Activated T-cell treated with anti-CD3 and anti-CD28 coated beads, Interleukin-2, amount 50 U/mL, for 48 hours (primary cell): Measurements from ENCODE around the gene HNF1B.

Experiments
- DNase-seq, 2 experiments: peaks; one replicate each; pipeline ENCODE4 v3.0.0-alpha.2; 2020

HNF1B gene

DNA sequence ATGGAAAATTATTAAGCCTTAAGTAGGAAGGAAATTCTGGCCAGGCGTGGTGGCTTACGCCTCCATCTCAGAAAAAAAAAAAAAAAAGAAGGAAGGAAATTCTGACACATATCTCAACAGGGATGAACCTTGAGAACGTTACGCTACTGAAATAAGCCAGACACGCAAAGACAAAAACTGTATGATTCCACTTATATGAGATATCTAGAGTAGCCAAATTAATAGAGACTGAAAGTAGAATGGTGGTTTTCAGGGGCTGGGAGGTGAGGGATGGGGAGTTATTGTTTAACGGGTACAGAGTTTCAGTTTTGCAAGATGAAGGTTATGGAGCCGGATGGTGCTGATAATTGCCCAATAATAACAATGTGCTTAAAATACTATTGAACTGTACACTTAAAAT is 16.2 kb upstream of the HNF1B start:
- DNase-seq, result no peak

DNA sequence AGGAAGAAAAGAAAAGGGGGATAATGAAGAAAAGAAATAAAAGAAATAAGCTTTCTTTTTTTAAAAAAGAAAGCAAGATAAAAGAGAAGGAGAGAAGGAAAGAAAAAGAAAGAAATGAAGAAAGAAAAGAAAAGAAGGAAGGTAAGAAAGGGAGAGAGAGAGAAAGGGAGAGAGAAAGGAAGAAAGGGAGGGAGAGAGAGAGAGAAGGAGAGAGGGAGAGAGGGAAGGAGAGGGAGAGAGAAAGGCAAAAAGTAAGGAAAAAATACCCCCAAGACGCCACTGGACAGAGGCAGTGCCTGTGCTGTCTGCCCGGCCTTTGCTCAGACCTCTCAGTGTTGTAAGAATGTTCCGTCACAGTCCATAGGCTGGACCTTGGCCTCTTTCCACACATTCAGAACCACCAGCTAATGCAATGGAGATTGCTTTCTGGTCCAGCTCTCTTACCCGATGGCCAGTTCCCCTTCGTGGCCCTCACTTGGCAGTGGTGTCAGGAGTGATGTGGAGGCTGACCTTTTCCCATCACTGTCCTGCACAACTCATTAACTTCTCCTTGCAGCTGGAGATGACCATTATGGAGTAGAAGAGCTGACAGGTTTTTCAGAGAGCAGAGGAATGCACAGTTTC is 14.3 kb upstream of the HNF1B start:
- DNase-seq, result no peak

DNA sequence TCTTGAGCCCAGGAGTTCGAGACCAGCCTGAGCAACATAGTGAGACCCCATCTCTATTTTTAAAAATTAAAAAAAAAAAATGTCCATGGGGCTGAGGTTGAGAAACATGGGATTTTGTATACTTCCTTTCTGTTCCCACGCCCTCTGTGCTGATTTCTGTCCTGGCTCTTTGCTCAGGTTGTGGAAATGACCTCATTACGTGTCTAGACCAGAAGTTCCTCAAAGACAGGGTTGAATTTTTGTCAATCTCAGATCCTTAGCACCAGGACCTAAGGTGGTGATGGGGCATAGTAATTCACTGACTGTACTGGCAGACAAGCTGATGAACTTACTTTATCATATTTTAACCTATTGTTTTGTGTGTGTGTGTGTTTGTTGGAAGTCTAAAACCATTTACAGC is 11.2 kb upstream of the HNF1B start:
- DNase-seq, result no peak

DNA sequence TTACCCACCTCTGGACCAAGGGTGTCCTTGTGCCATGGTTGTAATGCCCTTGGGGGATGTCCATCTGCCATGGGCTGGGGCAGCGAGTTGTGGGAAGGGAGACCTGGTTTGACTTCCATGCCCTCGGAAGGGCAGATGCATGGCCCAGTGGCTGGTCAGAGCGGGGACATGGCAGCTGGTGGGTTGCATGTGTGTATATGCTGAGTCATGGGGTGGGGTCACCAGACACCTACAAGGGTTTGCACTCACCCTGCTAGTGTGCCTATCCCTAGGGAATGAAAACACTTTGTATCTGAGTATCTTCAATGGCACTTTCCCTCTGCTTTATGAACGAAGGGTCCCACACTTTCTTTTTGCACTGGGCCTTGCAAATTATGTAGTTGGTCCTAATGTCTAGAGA is 10.6 kb upstream of the HNF1B start:
- DNase-seq, result no peak

DNA sequence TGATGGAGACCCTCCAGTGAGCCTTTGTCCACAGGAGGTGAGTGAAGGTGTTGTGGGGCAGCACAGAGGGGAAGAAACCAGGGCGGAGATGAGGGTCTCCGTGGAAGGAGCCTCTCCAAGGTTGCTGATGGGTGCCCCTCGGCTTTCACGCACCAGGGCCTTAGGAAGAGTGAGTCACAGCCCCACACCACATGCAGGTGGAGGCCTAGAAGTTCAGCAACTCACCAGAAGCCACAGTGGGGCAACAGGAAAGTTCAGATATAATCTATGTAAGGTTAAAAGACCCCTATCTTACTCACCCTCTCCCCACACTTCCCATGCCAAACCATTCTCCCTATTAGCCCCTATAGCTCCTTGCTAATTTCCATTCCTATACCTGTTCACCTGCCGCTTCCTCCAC is 9.5 kb upstream of the HNF1B start:
- DNase-seq, result no peak

DNA sequence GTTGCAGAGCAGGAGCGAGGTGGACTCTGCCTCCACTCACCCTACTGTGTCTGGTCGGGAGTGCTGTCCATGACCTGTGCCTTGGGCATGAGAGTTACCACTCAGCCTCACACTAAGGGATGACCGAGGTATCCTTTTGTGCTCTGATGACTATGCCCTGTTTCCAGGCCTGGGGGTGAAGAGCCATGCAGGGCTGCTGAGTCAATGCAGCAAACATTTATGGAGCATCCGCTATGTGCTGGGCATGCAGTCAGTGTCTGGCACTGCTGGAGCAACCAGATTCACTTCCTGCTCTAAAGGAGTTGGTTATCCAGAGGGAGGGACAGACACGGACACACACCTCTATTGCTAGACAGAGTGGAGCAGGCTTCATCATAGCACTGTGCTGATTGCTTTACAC is 7.6 kb upstream of the HNF1B start:
- no peak for DNase-seq

DNA sequence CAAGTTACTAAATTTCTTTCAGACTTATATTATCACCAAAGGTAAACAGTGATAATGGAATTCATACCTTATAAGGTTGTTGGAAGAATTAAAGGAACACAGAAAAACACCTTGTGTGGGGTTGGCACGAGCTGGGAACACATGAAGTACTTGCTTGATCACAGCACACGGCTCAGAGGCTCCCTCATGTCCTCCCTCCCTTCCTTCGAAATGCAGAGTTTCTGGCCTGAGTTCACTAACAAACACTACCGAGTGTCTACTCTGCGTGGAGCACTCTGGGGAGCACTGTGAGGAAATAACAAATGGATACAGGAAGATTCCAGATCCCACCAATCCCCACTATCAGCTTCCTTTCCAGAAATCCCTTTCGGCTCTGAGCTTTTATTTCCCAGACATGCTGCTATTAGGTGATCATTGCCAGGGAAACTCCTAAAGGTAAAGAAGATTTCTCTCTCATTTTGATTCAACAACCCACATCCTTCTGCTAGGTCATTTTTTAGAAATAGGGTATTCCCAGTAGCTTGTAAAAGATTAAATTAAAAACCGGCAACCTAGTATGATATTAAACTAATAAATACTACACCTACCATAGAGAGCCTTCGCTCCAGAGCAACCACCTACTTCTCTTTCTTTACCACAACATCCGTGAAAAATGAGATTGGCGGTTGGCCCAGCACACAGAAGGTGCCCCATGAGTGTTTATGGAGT is 6.1 kb upstream of the HNF1B start:
- DNase-seq, result no peak

DNA sequence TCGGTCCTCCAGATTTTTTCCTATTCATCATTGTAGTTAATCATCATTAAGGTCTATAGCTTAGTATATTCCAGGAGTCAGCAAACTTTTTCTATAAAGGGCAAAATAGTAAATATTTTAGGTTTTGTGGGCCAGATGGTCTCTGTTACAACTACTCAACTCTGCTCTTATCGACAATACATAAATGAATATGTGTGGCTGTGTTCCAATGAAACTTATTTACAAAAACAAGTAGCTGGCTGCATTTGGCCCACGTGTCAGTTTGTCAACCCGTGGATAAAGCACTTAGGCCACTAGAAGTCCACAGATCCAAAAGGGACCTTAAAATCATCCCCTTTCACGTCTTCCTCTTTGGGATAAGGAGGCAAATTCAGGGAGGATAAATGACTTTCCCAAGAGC is 5.4 kb upstream of the HNF1B start:
- DNase-seq, result no peak

DNA sequence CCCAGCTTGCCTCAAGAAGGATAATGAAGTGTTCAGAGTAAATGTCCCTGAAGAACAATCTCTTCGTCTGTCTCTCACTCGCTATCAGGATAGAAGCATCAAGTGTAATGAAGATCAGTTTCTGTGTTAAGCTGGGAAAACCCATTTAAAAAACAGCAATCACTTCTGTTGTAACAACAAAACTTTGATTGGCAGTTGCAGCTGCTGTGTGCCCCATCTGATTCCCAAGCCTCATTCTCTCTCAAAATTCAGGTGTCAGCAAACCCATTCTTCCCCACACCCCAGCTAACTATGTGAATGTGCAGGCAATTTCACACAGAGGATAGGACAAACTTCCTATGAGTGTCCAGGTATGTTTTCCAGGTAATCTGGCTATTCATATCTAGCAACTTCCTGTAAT is 2.4 kb upstream of the HNF1B start:
- no peak for DNase-seq

DNA sequence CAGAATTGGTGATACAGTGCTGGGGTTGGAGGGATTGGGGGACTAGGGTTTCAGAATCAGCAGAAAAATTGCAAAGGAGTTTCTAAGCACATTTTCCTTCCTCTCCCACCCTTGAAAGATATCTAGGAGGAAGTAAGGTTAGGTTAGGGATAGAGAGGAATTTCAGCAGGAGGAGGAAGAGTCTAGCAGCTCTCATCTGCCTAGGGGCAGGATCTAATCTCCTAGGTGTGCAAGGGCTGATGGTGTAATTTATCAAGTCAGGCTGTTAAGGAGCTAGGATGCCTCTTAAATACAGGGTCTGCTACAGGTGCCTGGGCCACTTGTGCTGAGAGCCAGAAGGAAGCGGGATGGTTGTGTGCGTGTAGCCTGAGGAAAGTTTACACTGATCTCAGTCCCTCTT is 1.8 kb upstream of the HNF1B start:
- no peak for DNase-seq

DNA sequence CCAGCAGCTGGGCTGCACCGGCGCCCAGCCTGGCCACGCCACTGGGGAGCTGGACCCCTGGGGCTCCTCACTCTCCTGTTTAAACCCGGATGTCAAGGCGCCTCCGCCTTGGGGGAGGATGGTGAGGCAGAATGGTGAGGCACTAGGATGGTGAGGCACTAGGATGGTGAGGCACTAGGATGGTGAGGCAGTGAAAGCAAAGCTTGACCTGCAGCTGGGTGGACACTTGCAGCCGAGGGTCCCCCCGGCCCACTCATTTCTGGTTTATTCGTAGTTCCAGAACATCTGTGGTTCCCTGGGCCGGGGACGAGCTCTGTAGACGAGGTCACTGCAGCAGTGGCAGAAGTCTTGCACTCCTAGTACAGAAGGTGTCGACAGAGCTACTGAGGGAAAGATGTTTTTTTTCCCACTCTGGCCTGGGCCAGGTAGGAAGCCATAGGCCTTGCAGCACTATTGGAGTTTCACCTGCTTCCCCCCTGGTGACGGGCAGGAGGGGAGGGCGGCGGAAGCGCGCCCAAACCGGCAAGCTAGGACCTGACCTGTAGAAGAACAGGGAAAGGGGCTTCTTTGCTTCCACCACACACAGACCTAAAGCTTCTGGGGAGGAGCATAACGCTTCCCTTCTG is 1.1 kb upstream of the HNF1B start:
- no peak for DNase-seq

DNA sequence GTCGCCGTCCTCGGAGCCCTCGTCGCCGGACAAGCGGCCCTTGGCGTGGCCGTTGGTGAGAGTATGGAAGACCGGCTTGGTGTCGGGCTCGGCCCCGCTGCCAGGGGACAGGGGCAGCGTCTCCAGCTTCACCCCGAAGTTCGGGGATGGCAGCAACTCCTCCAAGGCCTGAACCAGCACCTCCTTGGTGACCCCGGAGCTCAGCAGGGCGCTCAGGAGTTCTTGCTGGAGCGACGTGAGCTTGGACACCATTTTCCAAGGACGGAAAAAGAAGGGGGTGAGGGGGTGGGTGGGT is 279 bp downstream of the HNF1B start:
- no peak for DNase-seq

DNA sequence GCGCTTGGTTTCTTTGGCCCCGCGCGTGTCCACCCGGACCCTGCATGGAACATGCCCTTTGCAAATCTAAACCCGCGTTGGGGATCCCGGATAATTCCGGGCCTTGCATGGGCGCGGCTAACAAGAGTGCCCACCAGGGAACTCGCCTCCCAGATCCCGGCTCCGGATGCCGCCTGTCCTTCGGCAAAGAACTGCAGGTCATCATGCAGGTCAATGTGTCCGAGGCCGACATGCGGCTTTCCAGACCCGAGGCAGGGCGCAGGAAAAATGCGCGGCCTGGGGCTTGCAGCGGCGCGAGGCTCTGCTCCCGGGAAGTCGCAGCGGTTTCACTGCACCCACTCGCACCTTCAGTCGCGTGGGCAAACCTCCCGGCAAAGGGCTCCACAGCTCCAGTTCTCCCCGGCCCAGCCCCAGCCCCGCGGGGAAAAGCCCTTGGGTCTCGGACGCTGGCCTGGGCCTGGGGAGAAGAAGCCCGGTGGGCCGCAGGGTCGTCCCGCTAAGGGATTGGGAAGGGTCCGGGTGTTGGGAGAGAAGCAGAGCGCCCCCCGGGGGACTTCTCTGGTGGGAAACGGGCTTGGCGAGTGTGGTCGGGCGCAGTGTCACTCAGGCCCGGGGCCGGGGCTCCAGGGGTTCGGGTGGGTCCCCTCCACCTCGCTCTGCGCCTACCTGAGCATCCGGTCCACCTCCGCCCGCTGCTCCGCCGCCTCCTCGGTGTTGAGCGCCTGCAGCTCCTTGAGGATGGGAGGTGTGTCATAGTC is 805 bp downstream of the HNF1B start:
- peak; percentile 33 to 46 for DNase-seq

DNA sequence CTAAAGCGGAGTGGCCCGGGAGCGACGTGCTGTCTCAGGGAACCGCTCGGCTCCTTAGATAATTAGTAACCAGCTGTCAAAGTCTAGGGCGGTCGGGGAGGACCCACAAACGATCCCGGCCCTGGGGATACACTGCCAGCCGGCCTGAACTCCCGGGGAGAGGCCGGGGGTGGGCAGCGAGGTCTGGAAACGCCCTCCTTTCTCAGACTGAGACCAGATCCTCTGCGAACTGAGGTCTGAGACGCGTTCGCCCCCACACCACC is 1.3 kb downstream of the HNF1B start:
- DNase-seq, result peak; percentile 32 to 38

DNA sequence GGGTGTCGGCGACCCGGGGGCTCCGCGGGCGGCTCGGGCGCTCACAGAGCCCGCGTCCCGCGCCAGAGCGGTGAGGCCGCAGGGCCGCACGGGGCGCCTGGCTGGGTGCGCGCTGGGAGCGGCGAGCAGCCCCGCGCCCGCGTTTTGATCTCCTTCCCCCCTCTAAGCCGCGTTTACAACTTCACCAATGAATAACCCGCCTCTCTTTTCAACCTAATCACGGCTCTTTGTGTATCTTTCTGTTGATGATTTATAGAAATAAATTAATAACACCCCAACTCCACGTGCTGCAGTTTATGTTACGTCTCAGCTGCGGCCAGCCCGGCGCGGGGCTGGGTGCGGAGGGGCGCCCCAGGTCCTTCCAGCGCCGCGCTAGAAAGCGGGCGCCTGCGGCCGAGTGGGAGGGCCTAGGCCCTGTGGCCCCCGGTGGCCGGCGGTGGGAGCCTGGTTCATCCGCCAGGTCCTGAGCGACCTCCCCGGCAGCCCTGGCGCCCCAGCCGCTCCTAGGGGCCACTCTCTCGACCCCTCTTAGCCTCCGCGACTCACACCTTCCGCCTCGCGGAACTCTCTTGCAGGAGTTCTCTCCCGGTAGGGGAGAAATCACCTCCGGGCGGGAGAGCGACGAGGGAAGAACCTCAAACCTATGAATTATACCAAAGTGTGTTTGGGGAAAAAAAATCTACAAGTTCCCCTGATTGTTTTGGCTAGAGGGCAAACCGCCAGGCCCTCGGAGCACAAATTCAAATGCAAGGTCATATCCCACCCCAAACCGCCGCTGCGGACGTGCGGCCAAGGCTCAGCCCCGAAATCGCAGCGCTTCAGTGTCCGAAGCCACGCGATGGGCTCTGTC is 1.9 kb downstream of the HNF1B start:
- DNase-seq, result peak; percentile 29 to 44

DNA sequence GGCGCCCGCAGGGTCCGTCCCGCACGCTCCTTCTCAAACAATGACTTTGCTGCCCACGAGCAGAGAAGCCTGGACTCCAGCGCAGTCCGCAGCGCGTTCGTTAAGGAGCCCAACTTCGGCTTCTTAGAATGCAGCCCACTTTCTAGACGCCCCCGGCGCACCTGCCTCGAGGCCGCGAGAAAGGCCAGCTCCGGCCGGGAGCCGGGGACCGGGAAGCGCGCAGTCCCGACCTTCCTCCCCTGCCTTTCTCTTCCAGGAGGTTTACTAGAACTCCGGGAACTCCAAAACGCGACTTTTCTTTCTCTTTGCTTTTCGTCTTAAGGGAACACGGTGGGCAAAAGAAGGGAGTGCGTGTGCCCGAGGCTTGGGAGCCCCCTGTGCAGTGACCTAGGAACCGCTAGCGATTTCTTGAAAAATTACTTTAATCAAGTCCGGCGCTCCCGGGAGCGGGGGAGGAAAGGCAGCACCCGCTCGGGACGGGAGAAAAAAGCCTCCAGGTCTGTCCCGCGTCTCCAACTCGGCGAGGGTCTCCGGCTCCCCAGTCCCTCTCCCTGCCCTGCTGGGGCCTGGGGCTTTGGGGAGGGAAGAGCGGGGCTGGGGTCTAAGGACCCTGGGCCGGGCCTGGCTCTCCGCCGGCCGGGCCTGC is 2.6 kb downstream of the HNF1B start:
- peak; percentile 33 to 36 for DNase-seq

DNA sequence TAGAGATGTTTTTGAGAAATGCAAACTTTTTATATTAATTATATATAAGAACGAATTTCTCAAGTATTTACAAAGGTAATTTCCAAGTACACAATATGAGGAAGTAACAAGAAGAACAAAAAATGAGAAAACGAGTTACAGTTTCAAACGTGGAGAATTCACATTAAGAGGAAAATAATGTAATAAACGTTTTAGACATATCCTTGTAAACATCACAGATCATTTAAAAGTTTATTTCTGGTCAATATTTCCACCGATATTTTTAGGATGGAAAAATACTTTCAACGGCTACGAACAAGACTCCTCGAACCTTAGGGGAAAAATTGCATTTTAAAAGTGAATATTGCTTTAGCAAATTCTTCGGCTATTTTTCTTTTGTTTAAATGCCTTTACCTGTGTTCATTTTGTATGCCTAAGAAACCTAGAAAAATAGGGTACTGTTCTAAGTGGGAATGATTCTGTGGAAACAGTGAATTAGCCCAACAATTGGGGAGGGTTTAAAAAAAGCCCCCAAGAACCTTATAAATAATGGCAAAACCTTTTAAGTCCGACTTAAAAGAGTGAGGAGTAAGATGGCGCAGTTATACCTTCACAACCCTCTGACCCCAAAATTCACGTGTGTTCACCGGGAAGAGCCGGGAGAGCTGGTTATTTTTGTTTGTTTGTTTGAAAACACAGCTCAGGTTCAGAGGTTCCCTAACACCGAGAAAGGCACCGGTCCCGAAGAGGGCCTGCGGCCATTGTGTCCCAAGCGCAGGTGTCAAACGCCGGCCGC is 3.3 kb downstream of the HNF1B start:
- DNase-seq, result no peak

DNA sequence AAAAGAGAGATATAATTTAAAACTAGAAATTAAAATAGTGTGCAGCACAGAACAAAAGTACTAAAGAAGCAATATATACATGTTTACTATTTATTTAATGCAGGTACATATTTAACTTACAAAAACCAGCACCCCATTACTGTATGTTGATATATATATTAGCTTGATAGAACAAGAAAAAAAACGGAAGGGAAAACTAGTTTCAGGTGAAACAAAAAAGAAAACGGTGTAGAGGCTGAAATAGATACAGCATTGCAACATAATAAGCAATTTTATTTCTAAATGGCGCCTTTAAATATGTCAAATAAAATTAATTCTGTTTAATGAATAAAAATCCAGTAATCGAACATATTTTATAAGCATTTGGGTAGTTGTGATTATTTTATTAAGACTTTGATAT is 3.9 kb downstream of the HNF1B start:
- DNase-seq, result no peak

DNA sequence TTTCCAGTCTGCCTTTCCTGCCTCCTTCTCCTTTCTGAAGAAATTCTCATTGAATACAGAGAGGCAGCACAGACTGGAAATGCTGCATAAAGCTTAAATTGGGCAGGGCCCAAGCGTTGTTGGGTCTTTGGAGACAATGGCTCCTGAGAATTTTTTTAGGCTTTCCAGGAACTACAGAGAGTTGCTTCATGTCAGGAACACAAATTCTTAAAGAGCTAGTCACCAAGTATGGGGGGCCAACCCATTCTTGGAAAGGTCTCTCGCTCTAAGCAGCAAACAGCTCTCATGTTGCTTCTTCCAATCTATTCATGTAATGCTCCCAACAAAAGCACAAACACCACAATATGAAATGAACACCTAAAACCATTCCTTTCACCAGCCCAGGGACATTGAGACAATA is 6.9 kb downstream of the HNF1B start:
- no peak for DNase-seq

DNA sequence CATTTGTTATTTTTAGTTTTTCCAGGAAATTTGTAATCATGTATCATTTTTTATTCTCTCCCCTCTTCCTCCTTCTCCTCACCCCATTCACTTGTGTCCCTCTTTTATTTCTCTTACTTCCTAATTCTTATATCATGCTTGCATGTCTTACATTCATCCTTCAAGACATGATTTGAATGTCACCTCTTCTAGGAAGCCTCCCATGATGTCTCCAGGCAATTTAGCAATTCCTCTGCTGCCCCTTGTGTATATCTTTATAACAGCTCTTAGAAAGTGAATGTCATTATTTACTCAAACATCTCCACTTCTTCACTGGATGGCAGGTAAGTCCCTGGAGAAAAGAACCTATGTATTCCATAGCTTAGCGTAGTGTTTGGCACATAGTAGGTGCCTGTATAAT is 7.8 kb downstream of the HNF1B start:
- no peak for DNase-seq

DNA sequence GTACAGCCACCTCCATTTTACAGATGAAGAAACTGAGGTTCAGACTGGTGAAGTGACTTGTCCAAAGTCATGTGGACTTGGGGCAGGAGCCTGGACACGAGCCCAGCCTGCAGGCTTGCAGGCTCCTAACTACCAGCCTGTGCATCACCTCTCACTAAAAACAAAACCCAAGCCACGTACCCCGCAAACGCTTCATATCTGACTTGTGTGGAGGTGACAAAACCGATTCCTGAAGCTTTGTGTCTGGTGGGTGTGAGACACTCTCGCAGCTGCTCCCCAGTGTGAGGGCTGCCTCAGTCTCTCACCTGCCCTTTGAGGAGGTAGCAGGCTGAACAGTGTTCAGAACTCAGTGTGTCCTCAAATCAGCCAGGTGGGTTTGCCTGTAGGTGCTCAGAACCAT is 8.4 kb downstream of the HNF1B start:
- DNase-seq, result no peak

DNA sequence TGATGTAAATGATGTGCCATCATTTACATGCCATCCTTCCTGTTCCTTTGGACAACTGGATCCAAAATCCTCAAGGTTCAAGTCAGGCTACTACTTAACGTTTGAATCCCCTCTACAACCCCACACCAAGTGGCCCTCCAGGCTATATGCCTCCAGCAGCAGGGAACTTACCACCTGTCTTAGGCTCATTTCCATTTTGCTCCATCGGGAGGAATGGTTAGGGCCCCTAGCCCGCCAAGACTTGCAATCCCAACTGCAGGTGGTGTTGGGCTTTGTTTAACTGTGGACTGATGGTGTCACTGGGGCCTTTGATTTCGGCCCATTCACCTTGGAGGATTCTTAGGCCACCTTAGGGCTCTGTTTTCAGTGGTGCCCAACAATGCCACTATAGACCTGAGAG is 9.7 kb downstream of the HNF1B start:
- no peak for DNase-seq
